GM12874 (cell line): ENCODE results near the gene IL6R.

Experiments used
- CTCF ChIP-seq: IDR thresholded peaks from 2 replicates; pipeline ENCODE4 v1.5.1; 2011; ENCODE audit warnings: low read depth, mild to moderate bottlenecking, control low read depth, low read length, moderate library complexity; ENCODE audit not compliant: insufficient read depth

The IL6R gene

GRCh38 chr1:154496383-154496782, 91.2 kb downstream of the IL6R start:
- TF ChIP-seq CTCF, result no peak

- TF ChIP-seq CTCF, result no peak
These were observed 92.1 kb downstream of the IL6R start for GRCh38 chr1:154497026-154497806.

- TF ChIP-seq CTCF, result no peak
These were observed 94.3 kb downstream of the IL6R start for GRCh38 chr1:154499446-154499845.

- no peak for TF ChIP-seq CTCF
These were observed 95.4 kb downstream of the IL6R start for GRCh38 chr1:154500533-154500932.

- TF ChIP-seq CTCF, result no peak
These were observed 96.4 kb downstream of the IL6R start for GRCh38 chr1:154501423-154502065.

GRCh38 chr1:154502066-154502743, 97.1 kb downstream of the IL6R start, which contains the start of the genes SHE and TDRD10:
TSS of gene SHE (minus strand) at chr1:154502412. CDS start at chr1:154502026, 386 bp downstream.
TSS of gene TDRD10 (plus strand) at chr1:154502219. CDS start at chr1:154506904, 4,685 bp downstream.
- TF ChIP-seq CTCF, result no peak

GRCh38 chr1:154502744-154503115, 97.6 kb downstream of the IL6R start:
- TF ChIP-seq CTCF, result no peak
